ENCODE data around the gene EXD3. TPM values are rescaled to one million over a fixed set of nuclear protein-coding genes. Genes with fewer than 3 reads are reported as not detected.
A peak's percentile ranks its signal among the peaks of the same experiment; 100 is the strongest.

EXD3 gene
- total and polyA plus RNA-seq, 9 of the 15 experiments (the other 6 are each of a cell fraction or from before 2014, with no cell fraction given) = 0.29 to 12.5 (median 3.9) TPM

DNA sequence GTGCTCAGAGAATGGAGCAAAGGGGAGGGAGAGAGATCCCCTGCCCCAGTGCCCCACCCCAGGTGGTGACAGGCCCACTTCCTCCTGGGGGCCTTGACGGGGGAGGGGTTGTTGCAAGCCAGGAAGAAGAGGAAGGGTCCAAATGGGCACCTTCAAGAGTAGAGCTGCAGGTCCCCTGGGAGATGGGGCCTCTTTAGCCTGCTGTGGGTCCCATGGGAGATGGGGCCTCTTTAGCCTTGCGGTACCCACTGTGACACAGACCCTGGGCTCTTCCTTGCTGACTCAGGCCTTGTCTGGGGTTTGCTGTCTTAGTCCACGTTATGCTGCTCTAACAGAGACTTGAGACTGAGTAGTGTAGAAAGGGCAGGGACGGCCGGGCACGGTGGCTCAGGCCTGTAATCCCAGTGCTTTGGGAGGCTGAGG lies 155.0 kb downstream of the EXD3 start:
- peak overlapping the region; percentile 71; the same call in 2 of the 3 replicates for H3K27ac ChIP-seq (ENCODE audit: extremely low read depth, low read depth, low read length)
- no peaks in the 10 kb centered on the region for H4K20me1 ChIP-seq (replicated peaks; ENCODE audit: control insufficient read depth, insufficient read depth, low read length)
- no peak overlapping the region for H2AFZ ChIP-seq (ENCODE audit: low read depth, low read length)
- H3K4me3 ChIP-seq = no peak overlapping the region
- FAIRE-seq (no peak), ATAC-seq (peak; percentile 70), DNase-seq (ENCODE audit: extremely low read depth in 1 of 4, low spot score in 3 of 4) (peak in 1 of 4 experiments; percentile 42)
- BruUV-seq (replicated peaks) = no TSS peak
- TF ChIP-seq U2AF2 (optimal IDR thresholded peaks at IDR 0.05; ENCODE audit: low read depth, low read length) (no peak), ZBTB7A (IDR thresholded peaks at IDR 0.05; ENCODE audit: borderline replicate concordance, control insufficient read depth, low read depth, low read length) (peak; percentile 52; the same call in 1 of the 2 replicates), SPI1 (IDR thresholded peaks at IDR 0.05; ENCODE audit: borderline replicate concordance, low read depth, low read length) (peak; percentile 50; the same call in 1 of the 2 replicates), RBFOX2 (IDR thresholded peaks at IDR 0.05; ENCODE audit: low read depth, low read length) (no peak), MAFK (IDR thresholded peaks at IDR 0.05; ENCODE audit: low read length) (peak; percentile 37; the same call in 1 of the 2 replicates)
- peaks cover 80% of the 10 kb centered on the region for H3K36me3 ChIP-seq (ENCODE audit: control insufficient read depth, insufficient read depth, low read length)
- no peak overlapping the region; the same call in 1 of the 2 replicates for H3K4me2 ChIP-seq (ENCODE audit: insufficient read depth, low read length)
- H3K4me1 ChIP-seq (replicated peaks in 1 of 2; ENCODE audit: control insufficient read depth in 2 of 2, insufficient read depth in 2 of 2, low read length in 2 of 2) = peaks cover 20 to 66% of the 10 kb centered on the region in 2 experiments
- ChIA-PET CTCF (ENCODE audit: low intra/inter-chr PET ratio) (no interaction called here), POLR2A (interaction anchor here (0.5 to 4.2 kb wide), 5 partner anchors 9 to 34 kb away, joined by 3 to 23 read pairs (median 4); partner anchors contain the start of genes NRARP, TOR4A and TUBB4B)
- H3K9me1 ChIP-seq (ENCODE audit: control insufficient read depth, insufficient read depth, low read length) = no peaks in the 10 kb centered on the region
- peak overlapping the region in 1 of 2 experiments; percentile 53; a peak in 1 of 4 replicates for H3K9ac ChIP-seq (ENCODE audit: insufficient read depth in 1 of 2, low read depth in 2 of 2, low read length in 2 of 2)
- in situ Hi-C loops (cut with MboI) = no loop called here
- no peaks in the 10 kb centered on the region for H3K9me3 ChIP-seq (replicated peaks; ENCODE audit: control insufficient read depth, insufficient read depth, low read depth, low read length)
- peaks cover 10% of the 10 kb centered on the region; the same call in 2 of the 3 replicates for H3K79me2 ChIP-seq (ENCODE audit: control insufficient read depth, insufficient read depth, low read length)
- 70% methylated on average over 4 of the region's 6 CpGs for WGBS (ENCODE audit: insufficient coverage, low coverage, missing lambda C conversion rate)
- intact Hi-C loops (cut with micrococcal nuclease) = no loop called here
- H3K27me3 ChIP-seq (ENCODE audit: control insufficient read depth in 2 of 2, insufficient read depth in 2 of 2, low read length in 2 of 2) = no peaks in the 10 kb centered on the region
